Astrocyte of the hippocampus (primary cell): Measurements from ENCODE around the gene ATP5F1D.

Source experiments
- DNase-seq: peaks from one replicate; pipeline ENCODE4 v3.0.0; 2011; ENCODE audit warnings: low read depth, low spot score

The ATP5F1D gene

GRCh38 chr19:1291761-1292418 is 50.3 kb downstream of the ATP5F1D start:
- no peak for DNase-seq

- no peak for DNase-seq
Observed at GRCh38 chr19:1292419-1293151, 51.0 kb downstream of the ATP5F1D start.

- no peak for DNase-seq
Observed at GRCh38 chr19:1293782-1294604, 52.4 kb downstream of the ATP5F1D start.
